Trophoblast cell (in vitro differentiated cells and primary cell): ENCODE data around the gene TUBGCP2. TPM values are rescaled to one million over a fixed set of nuclear protein-coding genes. Genes with fewer than 3 reads are reported as not detected.

Source experiments
- DNase-seq, 2 donors: peaks; one replicate each; pipeline ENCODE4 v3.0.0-alpha.2; 2016
- H2AFZ ChIP-seq: 2 replicates; pipeline ENCODE4 v1.6.1; 2013; ENCODE audit warnings: low read length, moderate library complexity, mild to moderate bottlenecking; ENCODE audit not compliant: insufficient read depth, poor library complexity
- H2AK5ac ChIP-seq: 2 replicates; pipeline ENCODE4 v1.6.1; 2013; ENCODE audit warnings: mild to moderate bottlenecking, low read length
- H2BK120ac ChIP-seq: 2 replicates; pipeline ENCODE4 v1.6.1; 2013; ENCODE audit warnings: low read length, mild to moderate bottlenecking, moderate library complexity; ENCODE audit not compliant: insufficient read depth, poor library complexity
- H2BK12ac ChIP-seq: 2 replicates; pipeline ENCODE4 v1.6.1; 2013; ENCODE audit warnings: mild to moderate bottlenecking, low read length, moderate library complexity
- H2BK5ac ChIP-seq: 2 replicates; pipeline ENCODE4 v1.6.1; 2013; ENCODE audit warnings: low read length, low read depth, moderate library complexity, mild to moderate bottlenecking; ENCODE audit not compliant: poor library complexity
- H3K14ac ChIP-seq: 2 replicates; pipeline ENCODE4 v1.6.1; 2013; ENCODE audit warnings: mild to moderate bottlenecking, low read length
- H3K18ac ChIP-seq: 2 replicates; pipeline ENCODE4 v1.6.1; 2013; ENCODE audit warnings: mild to moderate bottlenecking, low read length
- H3K23ac ChIP-seq: 2 replicates; pipeline ENCODE4 v1.6.1; 2013; ENCODE audit warnings: low read length
- H3K27ac ChIP-seq: 2 replicates; pipeline ENCODE4 v1.5.1; 2013; ENCODE audit warnings: low read depth, mild to moderate bottlenecking, inconsistent platforms, low read length, moderate library complexity
- H3K27me3 ChIP-seq: 2 replicates; pipeline ENCODE4 v1.6.1; 2013; ENCODE audit warnings: inconsistent platforms, mild to moderate bottlenecking, low read length, moderate library complexity; ENCODE audit not compliant: insufficient read depth
- H3K36me3 ChIP-seq, 2 experiments: 1 replicate in 1 of 2; 2 replicates in 1 of 2; pipeline ENCODE4 v1.6.1; 2013; ENCODE audit warnings: low read length in 2 of 2, mild to moderate bottlenecking in 2 of 2, moderate library complexity in 1 of 2; ENCODE audit not compliant: insufficient read depth in 2 of 2, control insufficient read depth in 1 of 2
- H3K4ac ChIP-seq: 2 replicates; pipeline ENCODE4 v1.6.1; 2013; ENCODE audit warnings: low read depth, mild to moderate bottlenecking, low read length, moderate library complexity
- H3K4me1 ChIP-seq, 2 experiments: 1 replicate in 1 of 2; 2 replicates in 1 of 2; pipeline ENCODE4 v1.6.1; 2013; ENCODE audit warnings: low read length in 2 of 2, mild to moderate bottlenecking in 2 of 2, moderate library complexity in 1 of 2; ENCODE audit not compliant: insufficient read depth in 2 of 2, control insufficient read depth in 1 of 2
- H3K4me2 ChIP-seq: 2 replicates; pipeline ENCODE4 v1.6.1; 2013; ENCODE audit warnings: inconsistent platforms, mild to moderate bottlenecking, low read length, moderate library complexity
- H3K4me3 ChIP-seq: 2 replicates; pipeline ENCODE4 v1.5.1; 2013; ENCODE audit warnings: mild to moderate bottlenecking, low read depth, low read length, inconsistent platforms
- H3K79me1 ChIP-seq: one replicate; pipeline ENCODE4 v1.6.1; 2013; ENCODE audit warnings: low read length
- H3K79me2 ChIP-seq: 2 replicates; pipeline ENCODE4 v1.6.1; 2013; ENCODE audit warnings: low read length, mild to moderate bottlenecking; ENCODE audit not compliant: control insufficient read depth, insufficient read depth, poor library complexity
- H3K9ac ChIP-seq: 2 replicates; pipeline ENCODE4 v1.6.1; 2013; ENCODE audit warnings: mild to moderate bottlenecking, low read length
- H3K9me3 ChIP-seq: 2 replicates; pipeline ENCODE4 v1.6.1; 2013; ENCODE audit warnings: low read depth, mild to moderate bottlenecking, control low read depth, inconsistent platforms, low read length; ENCODE audit not compliant: insufficient read depth
- H4K12ac ChIP-seq: 2 replicates; pipeline ENCODE4 v1.6.1; 2013; ENCODE audit warnings: low read depth, mild to moderate bottlenecking, low read length, moderate library complexity
- H4K8ac ChIP-seq: 2 replicates; pipeline ENCODE4 v1.6.1; 2013; ENCODE audit warnings: low read depth, mild to moderate bottlenecking, low read length, moderate library complexity
- H4K91ac ChIP-seq: one replicate; pipeline ENCODE4 v1.6.1; 2013; ENCODE audit warnings: low read depth, mild to moderate bottlenecking, low read length, moderate library complexity
- WGBS: extraction: QIAGEN DNeasy Blood & Tissue Kit; methylation state at CpG from one replicate; pipeline ENCODE4 v1.1.7; 2013; ENCODE audit warnings: missing lambda C conversion rate; ENCODE audit not compliant: insufficient read length, insufficient coverage; ENCODE audit errors: extremely low coverage; 5-methylcytosine and 5-hydroxymethylcytosine counted together
- polyA plus RNA-seq: library from polyadenylated mRNA; stranded (reverse); fragments of 200-250 nt; gene quantifications from 2 replicates; pipeline ENCODE4 v1.2.3, GENCODE V29; 2013

The TUBGCP2 gene, protein sequence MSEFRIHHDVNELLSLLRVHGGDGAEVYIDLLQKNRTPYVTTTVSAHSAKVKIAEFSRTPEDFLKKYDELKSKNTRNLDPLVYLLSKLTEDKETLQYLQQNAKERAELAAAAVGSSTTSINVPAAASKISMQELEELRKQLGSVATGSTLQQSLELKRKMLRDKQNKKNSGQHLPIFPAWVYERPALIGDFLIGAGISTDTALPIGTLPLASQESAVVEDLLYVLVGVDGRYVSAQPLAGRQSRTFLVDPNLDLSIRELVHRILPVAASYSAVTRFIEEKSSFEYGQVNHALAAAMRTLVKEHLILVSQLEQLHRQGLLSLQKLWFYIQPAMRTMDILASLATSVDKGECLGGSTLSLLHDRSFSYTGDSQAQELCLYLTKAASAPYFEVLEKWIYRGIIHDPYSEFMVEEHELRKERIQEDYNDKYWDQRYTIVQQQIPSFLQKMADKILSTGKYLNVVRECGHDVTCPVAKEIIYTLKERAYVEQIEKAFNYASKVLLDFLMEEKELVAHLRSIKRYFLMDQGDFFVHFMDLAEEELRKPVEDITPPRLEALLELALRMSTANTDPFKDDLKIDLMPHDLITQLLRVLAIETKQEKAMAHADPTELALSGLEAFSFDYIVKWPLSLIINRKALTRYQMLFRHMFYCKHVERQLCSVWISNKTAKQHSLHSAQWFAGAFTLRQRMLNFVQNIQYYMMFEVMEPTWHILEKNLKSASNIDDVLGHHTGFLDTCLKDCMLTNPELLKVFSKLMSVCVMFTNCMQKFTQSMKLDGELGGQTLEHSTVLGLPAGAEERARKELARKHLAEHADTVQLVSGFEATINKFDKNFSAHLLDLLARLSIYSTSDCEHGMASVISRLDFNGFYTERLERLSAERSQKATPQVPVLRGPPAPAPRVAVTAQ
- polyA plus RNA-seq: 32.7 and 32.8 TPM in 2 replicates

DNA sequence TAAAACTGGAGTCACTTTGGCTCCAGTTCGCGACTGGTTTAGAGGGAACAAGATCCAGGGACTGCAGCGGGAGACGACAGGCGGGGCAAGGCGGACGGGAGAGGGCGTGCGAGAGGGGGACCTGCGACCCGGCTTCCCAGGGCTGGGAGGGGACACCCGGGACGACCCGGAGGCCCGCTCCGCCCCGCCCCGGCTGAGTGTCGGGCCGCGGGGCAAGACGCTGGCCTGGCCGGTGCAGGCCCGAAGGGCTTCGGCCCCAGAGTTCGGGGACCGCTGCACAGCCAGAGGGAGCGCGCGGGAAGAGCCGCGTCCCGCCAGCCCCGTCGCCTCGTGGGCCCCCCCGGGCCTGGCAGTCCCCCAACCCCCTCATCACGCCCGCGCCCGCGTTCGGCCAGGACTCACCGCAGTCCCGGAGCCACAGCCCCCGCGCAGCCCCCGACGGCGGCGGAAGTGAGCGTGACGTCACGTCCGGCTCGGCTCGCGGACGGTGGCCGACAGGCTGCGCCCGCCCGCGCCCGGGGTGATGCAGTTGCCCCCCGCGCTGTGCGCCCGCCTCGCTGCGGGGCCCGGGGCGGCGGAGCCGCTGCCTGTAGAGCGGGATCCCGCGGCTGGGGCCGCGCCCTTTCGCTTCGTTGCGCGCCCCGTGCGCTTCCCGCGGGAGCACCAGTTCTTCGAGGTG, at the start of gene TUBGCP2, which contains the start of gene ZNF511:
TUBGCP2 (minus strand) TSS at position 452 of the 679 bp plus-strand sequence. CDS start 5,931 bp downstream, outside the sequence.
ZNF511 (plus strand) TSS at position 494 of the 679 bp plus-strand sequence; CDS start at position 524, 30 bp downstream.
- peak within 1 kb of the TSS; percentile 97 for H3K9ac ChIP-seq
- peak within 1 kb of the TSS; percentile 79 for H2BK5ac ChIP-seq
- H4K12ac ChIP-seq: peak within 1 kb of the TSS; percentile 95
- peak within 1 kb of the TSS; percentile 76 for H2AFZ ChIP-seq
- peak within 1 kb of the TSS; percentile 91 for H4K91ac ChIP-seq
- H2AK5ac ChIP-seq: no peak within 1 kb of the TSS
- peak within 1 kb of the TSS; percentile 98 for H3K4me3 ChIP-seq
- H3K4ac ChIP-seq: peak within 1 kb of the TSS; percentile 84
- peaks cover 5% of the 10 kb centered on the region for H3K9me3 ChIP-seq
- peak; percentile 75 to 85 for DNase-seq
- WGBS: no CpG with 5 or more reads among the region's 89 CpGs
- peaks cover 5% of the 10 kb centered on the region for H3K79me2 ChIP-seq
- no peak within 1 kb of the TSS for H2BK12ac ChIP-seq
- peak within 1 kb of the TSS; percentile 88 for H3K4me2 ChIP-seq
- peak within 1 kb of the TSS; percentile 97 for H4K8ac ChIP-seq
- H3K14ac ChIP-seq: peak within 1 kb of the TSS; percentile 93
- peak within 1 kb of the TSS; percentile 83 for H3K18ac ChIP-seq
- no peak within 1 kb of the TSS for H3K23ac ChIP-seq
- peaks cover 4 to 10% of the 10 kb centered on the region in 2 experiments for H3K4me1 ChIP-seq
- H2BK120ac ChIP-seq: peak within 1 kb of the TSS; percentile 90
- H3K36me3 ChIP-seq: peaks cover 16 to 22% of the 10 kb centered on the region in 2 experiments
- H3K27me3 ChIP-seq: no peaks in the 10 kb centered on the region
- peaks cover 7% of the 10 kb centered on the region for H3K79me1 ChIP-seq
- H3K27ac ChIP-seq: peak within 1 kb of the TSS; percentile 90

DNA sequence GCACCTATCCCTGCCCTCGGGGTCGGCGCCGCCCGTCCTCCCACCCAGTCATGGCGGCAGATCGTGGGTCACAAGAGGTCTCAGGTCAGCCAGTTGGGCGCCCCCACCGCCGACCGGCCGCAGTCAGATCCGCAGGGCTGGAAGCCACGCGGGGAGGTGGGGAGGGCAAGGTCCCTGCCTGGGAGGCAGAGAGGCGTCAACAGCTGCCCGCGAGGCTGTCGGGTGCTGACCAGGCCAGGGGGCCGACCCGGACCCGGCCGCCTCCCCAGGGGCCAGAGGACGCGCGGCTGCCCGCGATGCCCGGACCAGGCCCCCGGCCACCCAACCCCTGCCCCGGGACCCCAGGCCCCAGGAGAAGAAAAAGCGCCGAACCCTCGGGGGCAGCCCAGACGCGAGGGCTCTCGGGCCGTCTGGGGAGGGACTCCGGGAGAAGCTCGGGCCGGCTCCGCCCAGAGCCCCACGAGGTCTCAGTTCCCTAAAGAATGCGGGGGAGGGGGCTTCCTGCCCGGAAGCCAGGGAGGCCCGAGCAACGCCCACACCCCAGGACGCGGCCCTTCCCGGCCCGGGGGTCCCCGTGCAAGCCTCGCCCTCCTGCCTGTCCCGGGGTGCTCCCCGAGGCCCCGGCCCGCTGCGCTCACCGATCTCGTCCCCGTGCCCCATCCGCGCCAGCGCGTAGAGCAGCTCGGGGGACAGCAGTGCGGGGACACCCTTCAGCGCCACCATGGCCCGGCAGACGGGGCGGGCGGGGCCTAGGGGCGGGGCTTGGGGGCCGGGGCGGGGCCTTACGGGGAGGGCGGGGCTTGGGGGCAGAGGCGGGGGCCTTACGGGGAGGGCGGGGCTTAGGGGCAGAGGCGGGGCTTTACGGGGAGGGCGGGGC, 48.9 kb upstream of the TUBGCP2 start, which contains the start of gene FUOM:
FUOM (minus strand) TSS at position 735 of the 877 bp plus-strand sequence; CDS start at position 723, 12 bp downstream.
- peak within 1 kb of the TSS; percentile 65 for H2BK120ac ChIP-seq
- peaks cover 4% of the 10 kb centered on the region for H3K79me2 ChIP-seq
- peaks cover 2% of the 10 kb centered on the region for H3K9me3 ChIP-seq
- peak within 1 kb of the TSS; percentile 47 for H4K12ac ChIP-seq
- no peak within 1 kb of the TSS for H2BK5ac ChIP-seq
- H3K27ac ChIP-seq: no peak within 1 kb of the TSS
- H3K79me1 ChIP-seq: peaks cover 6% of the 10 kb centered on the region
- H3K36me3 ChIP-seq: peaks cover 11 to 14% of the 10 kb centered on the region in 2 experiments
- no peaks in the 10 kb centered on the region for H3K27me3 ChIP-seq
- H3K23ac ChIP-seq: no peak within 1 kb of the TSS
- H3K14ac ChIP-seq: peak within 1 kb of the TSS; percentile 76
- peak within 1 kb of the TSS; percentile 76 for H4K91ac ChIP-seq
- peak within 1 kb of the TSS; percentile 74 for H3K4me3 ChIP-seq
- peak within 1 kb of the TSS; percentile 63 for H3K9ac ChIP-seq
- peak in 1 of 2 donors; percentile 17 for DNase-seq
- no peak within 1 kb of the TSS for H2BK12ac ChIP-seq
- H2AK5ac ChIP-seq: peak within 1 kb of the TSS; percentile 10
- H2AFZ ChIP-seq: peak within 1 kb of the TSS; percentile 51
- H3K4ac ChIP-seq: no peak within 1 kb of the TSS
- H4K8ac ChIP-seq: peak within 1 kb of the TSS; percentile 90
- peak within 1 kb of the TSS; percentile 85 for H3K18ac ChIP-seq
- H3K4me1 ChIP-seq: peaks cover 8 to 9% of the 10 kb centered on the region in 2 experiments
- peak within 1 kb of the TSS; percentile 76 for H3K4me2 ChIP-seq
- no CpG with 5 or more reads among the region's 83 CpGs for WGBS

DNA sequence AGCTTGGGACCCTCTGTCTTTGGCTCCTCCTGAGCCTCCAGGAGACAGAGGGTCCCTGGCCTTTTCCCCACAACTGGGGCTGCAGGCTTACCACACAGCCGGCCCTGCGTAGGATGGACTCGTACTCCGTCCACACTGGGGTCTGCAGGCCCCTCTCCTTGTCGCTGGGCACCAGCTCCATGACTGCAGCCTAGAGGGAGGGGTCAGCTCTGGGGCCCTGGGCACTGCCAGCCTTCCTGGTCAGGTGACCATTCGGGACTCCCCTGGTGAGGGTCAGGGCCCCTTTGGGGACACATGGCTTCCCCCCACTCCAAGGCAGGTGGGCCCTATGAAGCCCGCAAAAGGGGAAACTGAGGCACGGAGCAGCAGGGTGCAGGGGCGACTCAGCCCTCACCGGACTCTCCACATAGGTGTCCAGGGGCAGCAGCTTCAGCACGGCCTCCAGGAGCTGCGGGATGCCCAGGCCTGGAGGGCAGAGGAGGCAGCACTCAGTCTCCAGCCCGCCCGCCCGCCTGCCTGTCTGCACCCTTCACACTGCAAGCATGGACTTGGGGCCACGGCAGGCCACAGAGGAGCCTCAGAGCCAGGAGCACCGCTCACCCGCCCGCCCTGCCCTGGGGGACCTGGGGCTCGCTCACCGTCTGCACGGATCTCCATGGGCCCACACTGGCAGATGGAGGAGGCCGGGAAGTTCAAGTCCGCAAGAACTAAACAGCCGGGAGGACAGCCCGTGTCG, 48.0 kb upstream of the TUBGCP2 start:
- Histone ChIP-seq H3K14ac (peak overlapping the region; percentile 60), H3K27ac (no peak overlapping the region), H2BK120ac (no peak overlapping the region), H3K4me3 (peak overlapping the region; percentile 74), H4K12ac (no peak overlapping the region), H3K23ac (no peak overlapping the region), H2BK5ac (no peak overlapping the region), H3K9me3 (peaks cover under 1% of the 10 kb centered on the region), H3K4me2 (peak overlapping the region; percentile 76), H2BK12ac (no peak overlapping the region), H3K4me1 (peaks cover 8 to 9% of the 10 kb centered on the region in 2 experiments), H4K91ac (peak overlapping the region; percentile 76), H3K79me1 (peaks cover 6% of the 10 kb centered on the region), H3K27me3 (no peaks in the 10 kb centered on the region), H3K36me3 (peaks cover 4 to 6% of the 10 kb centered on the region in 2 experiments), H3K18ac (peak overlapping the region; percentile 22), H3K9ac (no peak overlapping the region), H4K8ac (peak overlapping the region; percentile 2), H2AFZ (peak overlapping the region; percentile 51), H2AK5ac (peak overlapping the region; percentile 10), H3K79me2 (peaks cover 4% of the 10 kb centered on the region), H3K4ac (no peak overlapping the region)
- no CpG with 5 or more reads among the region's 27 CpGs for WGBS
- DNase-seq: no peak
